ENCODE data around the gene ZNF485. TPM values are rescaled to one million over a fixed set of nuclear protein-coding genes. Genes with fewer than 3 reads are reported as not detected.

The ZNF485 gene
- total and polyA plus RNA-seq, 3 experiments from 2014 or later: 5.4 to 7.6 (median 5.5) TPM

DNA sequence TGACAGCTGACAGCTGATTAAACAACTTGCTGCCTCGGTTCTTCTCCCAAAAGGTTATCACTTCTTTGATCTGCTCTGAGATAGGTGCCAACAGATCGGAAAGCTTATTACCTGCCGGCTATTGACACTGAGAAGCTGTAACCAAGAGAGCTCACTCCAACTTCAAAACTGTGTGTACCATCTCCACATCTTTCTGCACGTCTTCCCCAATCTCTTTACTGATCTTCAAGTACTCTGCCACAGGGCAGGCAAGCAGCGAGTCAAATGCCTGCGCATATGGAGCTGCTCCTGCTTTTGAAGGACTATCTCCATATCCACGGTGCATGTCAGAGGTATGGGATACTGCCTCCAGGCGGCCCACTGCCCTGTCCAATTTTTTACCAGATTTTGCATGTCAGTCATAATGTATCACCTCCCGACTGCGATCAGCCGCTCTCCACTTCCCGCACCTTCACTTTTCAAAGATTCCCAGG is 352 bp upstream of the ZNF485 start:
- Histone ChIP-seq H3K27me3 (ENCODE audit: insufficient read depth, low read length, poor library complexity, severe bottlenecking) (no peaks in the 10 kb centered on the region), H3K27ac (ENCODE audit: low read depth, low read length) (no peak overlapping the region), H3K4me3 (ENCODE audit: low read length) (peak overlapping the region; percentile 72), H3K36me3 (ENCODE audit: insufficient read depth, low read length) (no peaks in the 10 kb centered on the region), H3K4me1 (ENCODE audit: insufficient read depth, low read length) (peaks cover 13% of the 10 kb centered on the region), H3K9me3 (ENCODE audit: low read length) (no peaks in the 10 kb centered on the region)
- Mint-ChIP-seq H3K4me3 (peak overlapping the region; percentile 78 to 91 (median 83)), H3K27ac (peak overlapping the region in 6 of 8 donors; percentile 62 to 88 (median 74)), H3K27me3 (no peaks in the 10 kb centered on the region), H3K36me3 (peaks cover 10 to 25% (median 12%) of the 10 kb centered on the region in 3 donors), H3K9me3 (no peaks in the 10 kb centered on the region), H3K4me1 (peaks cover 29 to 42% (median 33%) of the 10 kb centered on the region in 3 donors)
- no peak for DNase-seq
- ChIA-PET CTCF (interaction anchor here (1.3 kb wide), 1 partner anchor 84 kb away, joined by 4 read pairs; no protein-coding TSS in a partner anchor), POLR2A (interaction anchor here (1.0 to 1.1 kb wide), 2 partner anchors 31 to 43 kb away, joined by 3 to 5 read pairs; partner anchors contain the start of genes ZNF239 and ZNF32)

DNA sequence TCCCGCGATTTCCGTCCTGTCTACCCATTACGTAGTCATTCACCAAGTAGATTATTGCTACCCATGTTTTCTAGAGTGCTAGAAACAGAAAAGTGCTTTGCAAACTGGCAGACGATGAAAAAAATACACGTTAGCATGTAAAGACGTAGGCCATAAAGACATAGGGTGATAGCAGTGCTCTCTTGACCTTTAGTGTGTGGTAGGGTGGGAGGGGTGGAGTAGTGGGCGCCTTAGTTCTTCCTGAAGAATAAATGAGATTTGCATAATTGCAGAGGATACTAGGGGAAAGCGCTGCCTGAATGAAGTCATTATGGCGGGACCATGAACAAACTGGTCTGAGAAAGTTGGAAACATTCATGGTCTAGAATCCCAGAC is 948 bp downstream of the ZNF485 start:
- ChIA-PET CTCF (no interaction called here), POLR2A (interaction anchor here (1.1 kb wide), 1 partner anchor 33 kb away, joined by 5 read pairs; the partner anchor contains the start of gene ZNF239)
- peaks cover 14 to 33% (median 22%) of the 10 kb centered on the region in 3 donors for H3K36me3 Mint-ChIP-seq
- peak overlapping the region; percentile 78 to 91 (median 83) for H3K4me3 Mint-ChIP-seq
- H3K9me3 Mint-ChIP-seq: peaks cover 0 to 2% (median 0%) of the 10 kb centered on the region in 5 donors
- Histone ChIP-seq H3K9me3 (ENCODE audit: low read length) (no peaks in the 10 kb centered on the region), H3K27ac (ENCODE audit: low read depth, low read length) (no peak overlapping the region), H3K27me3 (ENCODE audit: insufficient read depth, low read length, poor library complexity, severe bottlenecking) (no peaks in the 10 kb centered on the region), H3K4me3 (ENCODE audit: low read length) (peak overlapping the region; percentile 72), H3K4me1 (ENCODE audit: insufficient read depth, low read length) (peaks cover 13% of the 10 kb centered on the region), H3K36me3 (ENCODE audit: insufficient read depth, low read length) (no peaks in the 10 kb centered on the region)
- peaks cover 29 to 42% (median 33%) of the 10 kb centered on the region in 3 donors for H3K4me1 Mint-ChIP-seq
- DNase-seq: no peak
- H3K27me3 Mint-ChIP-seq: no peaks in the 10 kb centered on the region
- peak overlapping the region; percentile 54 to 85 (median 70) for H3K27ac Mint-ChIP-seq

DNA sequence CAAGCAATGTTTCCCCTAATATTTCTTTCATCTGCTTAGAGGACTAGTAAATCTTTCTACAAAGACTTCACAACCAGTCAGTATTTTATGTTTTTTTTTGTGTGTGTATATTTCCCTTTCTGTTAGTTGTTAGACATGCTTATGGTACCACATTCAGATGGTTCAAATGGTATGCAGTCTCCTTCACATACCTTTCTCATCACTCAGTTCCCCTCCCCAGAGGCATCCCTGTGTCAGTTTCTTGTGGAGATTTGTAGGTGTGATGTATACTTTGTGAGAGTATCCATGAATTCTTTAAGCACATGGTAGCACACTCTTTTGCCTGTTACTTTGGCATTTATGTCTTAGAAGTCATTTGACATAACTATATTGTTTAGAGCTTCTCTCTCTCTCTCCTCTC is 4.4 kb downstream of the ZNF485 start:
- Histone ChIP-seq H3K27ac (ENCODE audit: low read depth, low read length) (no peak overlapping the region), H3K27me3 (ENCODE audit: insufficient read depth, low read length, poor library complexity, severe bottlenecking) (no peaks in the 10 kb centered on the region), H3K4me1 (ENCODE audit: insufficient read depth, low read length) (peaks cover 13% of the 10 kb centered on the region), H3K4me3 (ENCODE audit: low read length) (no peak overlapping the region), H3K9me3 (ENCODE audit: low read length) (no peaks in the 10 kb centered on the region), H3K36me3 (ENCODE audit: insufficient read depth, low read length) (peaks cover under 1% of the 10 kb centered on the region)
- H3K27me3 Mint-ChIP-seq: no peaks in the 10 kb centered on the region
- peak overlapping the region in 1 of 7 donors; percentile 55 for H3K4me3 Mint-ChIP-seq
- peaks cover 29 to 38% (median 32%) of the 10 kb centered on the region in 3 donors for H3K4me1 Mint-ChIP-seq
- POLR2A ChIA-PET: no interaction called here
- CTCF ChIA-PET: no interaction called here
- peaks cover 33 to 62% (median 54%) of the 10 kb centered on the region in 3 donors for H3K36me3 Mint-ChIP-seq
- H3K27ac Mint-ChIP-seq: peak overlapping the region in 1 of 8 donors; percentile 27
- peaks cover under 1 to 13% (median 10%) of the 10 kb centered on the region in 5 donors for H3K9me3 Mint-ChIP-seq
- DNase-seq: no peak

- no peaks in the 10 kb centered on the region for H3K27me3 Mint-ChIP-seq
- H3K27ac ChIP-seq (ENCODE audit: low read depth, low read length): no peak overlapping the region
- H3K27me3 ChIP-seq (ENCODE audit: insufficient read depth, low read length, poor library complexity, severe bottlenecking): no peaks in the 10 kb centered on the region
- peaks cover 24 to 62% (median 51%) of the 10 kb centered on the region in 5 donors for H3K9me3 Mint-ChIP-seq
- peaks cover 23% of the 10 kb centered on the region for H3K9me3 ChIP-seq (ENCODE audit: low read length)
- DNase-seq: no peak
- no peak overlapping the region for H3K4me3 ChIP-seq (ENCODE audit: low read length)
- peaks cover 13% of the 10 kb centered on the region for H3K36me3 ChIP-seq (ENCODE audit: insufficient read depth, low read length)
- no peak overlapping the region for H3K27ac Mint-ChIP-seq
- CTCF ChIA-PET: interaction anchor here (1.3 kb wide), 1 partner anchor 74 kb away, joined by 3 read pairs; no protein-coding TSS in a partner anchor
- no peaks in the 10 kb centered on the region for H3K4me1 ChIP-seq (ENCODE audit: insufficient read depth, low read length)
- no peak overlapping the region for H3K4me3 Mint-ChIP-seq
- peaks cover 35 to 74% (median 55%) of the 10 kb centered on the region in 3 donors for H3K36me3 Mint-ChIP-seq
- POLR2A ChIA-PET: interaction anchor here (0.5 kb wide), 1 partner anchor 386 kb away, joined by 3 read pairs; no protein-coding TSS in a partner anchor
- peaks cover 0 to 2% (median 0%) of the 10 kb centered on the region in 3 donors for H3K4me1 Mint-ChIP-seq
These were observed 10.6 kb downstream of the ZNF485 start for GRCh38 chr10:43616697-43617370.

DNA sequence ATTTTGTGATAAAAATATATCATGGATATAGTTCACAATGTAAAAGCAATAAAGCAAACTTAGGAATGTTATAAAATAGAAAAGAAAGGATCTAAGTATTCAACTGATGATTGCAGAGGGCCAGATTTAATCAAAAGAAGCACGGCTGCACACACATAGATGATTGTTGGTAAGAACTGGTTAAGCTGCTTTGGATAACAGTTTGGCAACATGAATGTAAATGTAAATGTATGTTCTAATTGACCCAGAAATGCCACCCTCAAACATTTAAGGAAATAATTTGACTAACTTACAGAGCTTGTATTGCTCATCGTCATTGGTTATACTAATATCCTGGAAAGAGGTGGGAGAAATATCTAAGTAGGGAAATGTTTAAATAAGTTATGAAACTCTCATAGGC is 13.1 kb downstream of the ZNF485 start:
- H3K36me3 Mint-ChIP-seq: peaks cover 24 to 54% (median 32%) of the 10 kb centered on the region in 3 donors
- ChIA-PET POLR2A (no interaction called here), CTCF (no interaction called here)
- Histone ChIP-seq H3K9me3 (ENCODE audit: low read length) (peaks cover 23% of the 10 kb centered on the region), H3K27ac (ENCODE audit: low read depth, low read length) (no peak overlapping the region), H3K27me3 (ENCODE audit: insufficient read depth, low read length, poor library complexity, severe bottlenecking) (no peaks in the 10 kb centered on the region), H3K36me3 (ENCODE audit: insufficient read depth, low read length) (peaks cover 13% of the 10 kb centered on the region), H3K4me1 (ENCODE audit: insufficient read depth, low read length) (no peaks in the 10 kb centered on the region), H3K4me3 (ENCODE audit: low read length) (no peak overlapping the region)
- H3K4me1 Mint-ChIP-seq: peaks cover 12 to 15% (median 15%) of the 10 kb centered on the region in 3 donors
- no peak overlapping the region for H3K27ac Mint-ChIP-seq
- no peaks in the 10 kb centered on the region for H3K27me3 Mint-ChIP-seq
- H3K9me3 Mint-ChIP-seq: peaks cover 28 to 68% (median 48%) of the 10 kb centered on the region in 5 donors
- no peak for DNase-seq
- no peak overlapping the region for H3K4me3 Mint-ChIP-seq

GRCh38 chr10:43622038-43622437 is 15.8 kb downstream of the ZNF485 start:
- Histone ChIP-seq H3K9me3 (ENCODE audit: low read length) (peaks cover 9% of the 10 kb centered on the region), H3K27ac (ENCODE audit: low read depth, low read length) (no peak overlapping the region), H3K4me1 (ENCODE audit: insufficient read depth, low read length) (no peaks in the 10 kb centered on the region), H3K27me3 (ENCODE audit: insufficient read depth, low read length, poor library complexity, severe bottlenecking) (no peaks in the 10 kb centered on the region), H3K36me3 (ENCODE audit: insufficient read depth, low read length) (no peaks in the 10 kb centered on the region), H3K4me3 (ENCODE audit: low read length) (no peak overlapping the region)
- H3K27ac Mint-ChIP-seq: no peak overlapping the region
- H3K4me1 Mint-ChIP-seq: peaks cover 12 to 15% (median 15%) of the 10 kb centered on the region in 3 donors
- H3K27me3 Mint-ChIP-seq: no peaks in the 10 kb centered on the region
- ChIA-PET CTCF (no interaction called here), POLR2A (no interaction called here)
- H3K4me3 Mint-ChIP-seq: peak overlapping the region in 4 of 7 donors; percentile 1 to 60 (median 18)
- H3K9me3 Mint-ChIP-seq: peaks cover 14 to 44% (median 25%) of the 10 kb centered on the region in 5 donors
- peaks cover 2 to 27% (median 9%) of the 10 kb centered on the region in 3 donors for H3K36me3 Mint-ChIP-seq
- DNase-seq: no peak

DNA sequence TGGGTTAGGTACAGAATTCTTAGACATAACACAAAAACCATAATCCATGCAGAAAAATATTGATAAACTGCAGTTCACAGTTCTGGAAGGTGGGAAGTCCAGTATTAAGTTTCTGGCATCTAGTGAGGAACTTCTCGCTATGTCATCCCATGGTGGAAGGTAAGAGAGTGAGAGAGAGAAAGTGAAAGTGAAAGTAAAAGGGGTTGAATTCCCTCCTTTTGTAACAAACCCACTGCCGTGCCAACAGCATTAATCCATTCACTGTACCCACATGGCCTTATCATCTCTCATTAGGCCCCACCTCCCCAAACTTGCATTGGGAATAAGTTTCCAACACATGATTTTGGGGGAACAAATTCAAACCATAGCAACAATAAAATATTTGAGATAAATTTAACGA is 17.1 kb downstream of the ZNF485 start:
- peak in 1 of 5 donors; percentile 18 for DNase-seq
- H3K36me3 ChIP-seq (ENCODE audit: insufficient read depth, low read length): no peaks in the 10 kb centered on the region
- no peaks in the 10 kb centered on the region for H3K9me3 ChIP-seq (ENCODE audit: low read length)
- H3K4me1 ChIP-seq (ENCODE audit: insufficient read depth, low read length): no peaks in the 10 kb centered on the region
- POLR2A ChIA-PET: no interaction called here
- Mint-ChIP-seq H3K4me3 (peak overlapping the region; percentile 58 to 79 (median 68)), H3K27me3 (no peaks in the 10 kb centered on the region), H3K4me1 (peaks cover 12 to 15% (median 15%) of the 10 kb centered on the region in 3 donors), H3K36me3 (peaks cover 1 to 22% (median 5%) of the 10 kb centered on the region in 3 donors), H3K9me3 (peaks cover 11 to 33% (median 16%) of the 10 kb centered on the region in 5 donors), H3K27ac (peak overlapping the region in 6 of 8 donors; percentile 10 to 85 (median 50))
- H3K27ac ChIP-seq (ENCODE audit: low read depth, low read length): no peak overlapping the region
- H3K27me3 ChIP-seq (ENCODE audit: insufficient read depth, low read length, poor library complexity, severe bottlenecking): no peaks in the 10 kb centered on the region
- CTCF ChIA-PET: no interaction called here
- peak overlapping the region; percentile 14 for H3K4me3 ChIP-seq (ENCODE audit: low read length)

DNA sequence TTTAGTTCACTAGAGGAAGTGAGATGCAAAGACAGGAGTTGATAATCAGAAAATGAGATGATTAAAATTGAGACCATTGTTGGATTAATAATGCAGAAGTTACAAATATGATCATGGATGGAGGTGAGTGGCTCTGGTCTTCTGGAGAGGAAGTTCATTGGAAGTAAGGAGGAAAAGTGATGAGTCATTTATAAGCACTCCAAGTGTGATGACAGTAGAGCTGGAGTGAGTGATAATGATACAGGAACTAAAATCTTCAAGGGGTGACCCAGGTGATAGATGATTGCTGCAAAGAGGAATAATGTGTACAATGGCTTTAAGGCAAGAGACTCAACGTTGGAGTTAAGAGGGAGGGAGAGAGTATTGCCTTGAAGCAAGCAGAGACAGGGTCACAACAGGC is 21.7 kb downstream of the ZNF485 start:
- no peaks in the 10 kb centered on the region for H3K27me3 ChIP-seq (ENCODE audit: insufficient read depth, low read length, poor library complexity, severe bottlenecking)
- no peak overlapping the region for H3K4me3 ChIP-seq (ENCODE audit: low read length)
- H3K9me3 ChIP-seq (ENCODE audit: low read length): no peaks in the 10 kb centered on the region
- H3K36me3 ChIP-seq (ENCODE audit: insufficient read depth, low read length): no peaks in the 10 kb centered on the region
- no peak for DNase-seq
- Mint-ChIP-seq H3K4me1 (peaks cover 6 to 9% (median 6%) of the 10 kb centered on the region in 3 donors), H3K27me3 (peaks cover 0 to 3% of the 10 kb centered on the region in 2 donors), H3K9me3 (peaks cover 0 to 4% (median 1%) of the 10 kb centered on the region in 5 donors), H3K36me3 (no peaks in the 10 kb centered on the region), H3K4me3 (no peak overlapping the region), H3K27ac (no peak overlapping the region)
- ChIA-PET POLR2A (no interaction called here), CTCF (no interaction called here)
- no peaks in the 10 kb centered on the region for H3K4me1 ChIP-seq (ENCODE audit: insufficient read depth, low read length)
- no peak overlapping the region for H3K27ac ChIP-seq (ENCODE audit: low read depth, low read length)

All from CD8-positive, alpha-beta memory T cell (primary cell).